ENCODE measurements around the gene PLEKHA7. TPM values are rescaled to one million over a fixed set of nuclear protein-coding genes. Genes with fewer than 3 reads are reported as not detected.

The PLEKHA7 gene
- total RNA-seq, 6 donors from 2014 or later = 27.5 to 87.0 (median 48.6) TPM

- Histone ChIP-seq H3K27ac (no peak overlapping the region), H3K27me3 (no peaks in the 10 kb centered on the region), H3K9me3 (no peaks in the 10 kb centered on the region), H3K4me1 (no peaks in the 10 kb centered on the region), H3K36me3 (no peaks in the 10 kb centered on the region), H3K4me3 (no peak overlapping the region)
- ATAC-seq (ENCODE audit: low FRiP score in 2 of 2) = no peak
- DNase-seq = no peak
- TF ChIP-seq POLR2AphosphoS5 (IDR thresholded peaks at IDR 0.05) (no peak), EP300 (IDR thresholded peaks at IDR 0.05) (no peak), POLR2A (IDR thresholded peaks at IDR 0.05) (no peak), CTCF (IDR thresholded peaks at IDR 0.05) (no peak)
- 80 to 82% methylated on average over 1 of the region's 1 CpG for WGBS, 2 donors
Measured at GRCh38 chr11:16898274-16898985, 115.8 kb downstream of the PLEKHA7 start.

- no peaks in the 10 kb centered on the region for H3K9me3 ChIP-seq
- no peaks in the 10 kb centered on the region for H3K36me3 ChIP-seq
- H3K4me3 ChIP-seq = no peak overlapping the region
- DNase-seq (no peak), ATAC-seq (ENCODE audit: low FRiP score in 2 of 2) (no peak)
- 41 to 47% methylated on average over 7 of the region's 7 CpGs for WGBS, 2 donors
- no peaks in the 10 kb centered on the region for H3K4me1 ChIP-seq
- H3K27ac ChIP-seq = no peak overlapping the region
- no peaks in the 10 kb centered on the region for H3K27me3 ChIP-seq
- no peak for TF ChIP-seq EP300 (IDR thresholded peaks at IDR 0.05)
- TF ChIP-seq POLR2AphosphoS5 (IDR thresholded peaks at IDR 0.05) = no peak
- TF ChIP-seq CTCF (IDR thresholded peaks at IDR 0.05) = no peak
- no peak for TF ChIP-seq POLR2A (IDR thresholded peaks at IDR 0.05)
Measured at GRCh38 chr11:16897470-16898061, 116.6 kb downstream of the PLEKHA7 start.

- DNase-seq (no peak), ATAC-seq (ENCODE audit: low FRiP score in 2 of 2) (no peak)
- Histone ChIP-seq H3K27ac (no peak overlapping the region), H3K36me3 (no peaks in the 10 kb centered on the region), H3K9me3 (no peaks in the 10 kb centered on the region), H3K27me3 (no peaks in the 10 kb centered on the region), H3K4me1 (no peaks in the 10 kb centered on the region), H3K4me3 (no peak overlapping the region)
- TF ChIP-seq EP300 (IDR thresholded peaks at IDR 0.05) = no peak
- no peak for TF ChIP-seq CTCF (IDR thresholded peaks at IDR 0.05)
- no peak for TF ChIP-seq POLR2A (IDR thresholded peaks at IDR 0.05)
- no peak for TF ChIP-seq POLR2AphosphoS5 (IDR thresholded peaks at IDR 0.05)
- 68 to 84% methylated on average over 7 of the region's 7 CpGs for WGBS, 2 donors
Measured at GRCh38 chr11:16896729-16897469, 117.3 kb downstream of the PLEKHA7 start.

- H3K4me3 ChIP-seq = no peak overlapping the region
- DNase-seq (no peak), ATAC-seq (ENCODE audit: low FRiP score in 2 of 2) (no peak)
- H3K36me3 ChIP-seq = no peaks in the 10 kb centered on the region
- H3K4me1 ChIP-seq = no peaks in the 10 kb centered on the region
- peaks cover 0 to 2% (median under 1%) of the 10 kb centered on the region in 4 donors for H3K9me3 ChIP-seq
- no peak overlapping the region for H3K27ac ChIP-seq
- H3K27me3 ChIP-seq = no peaks in the 10 kb centered on the region
- WGBS, 2 donors = 82 to 88% methylated on average over 3 of the region's 3 CpGs
- no peak for TF ChIP-seq EP300 (IDR thresholded peaks at IDR 0.05)
- no peak for TF ChIP-seq POLR2AphosphoS5 (IDR thresholded peaks at IDR 0.05)
- no peak for TF ChIP-seq POLR2A (IDR thresholded peaks at IDR 0.05)
- TF ChIP-seq CTCF (IDR thresholded peaks at IDR 0.05) = no peak
Measured at GRCh38 chr11:16895306-16895705, 118.9 kb downstream of the PLEKHA7 start.

Measured in upper lobe of left lung (tissue), 6 donors.